Panc1 (cell line): Measurements from ENCODE around the gene LYSMD2. TPM values are rescaled to one million over a fixed set of nuclear protein-coding genes. Genes with fewer than 3 reads are reported as not detected.

Experiments used
- ATAC-seq: fragments of 200-7000 bp; cut with Tn5 transposase; 2 replicates; pipeline ENCODE4 v1.9.1; 2020; ENCODE audit warnings: mild to moderate bottlenecking, moderate library complexity
- BruUV-seq: library from RNA; stranded (reverse); fragments of 400-500 nt; replicated peaks from 2 replicates; lab custom pipeline; 2021; lab: Mats Ljungman, UMichigan
- CTCF ChIA-PET: fragments of 300-600 bp; sonication (Branson Sonifier 250); formaldehyde crosslinking; loops from one replicate; lab custom pipeline; 2022; ENCODE audit warnings: antibody characterized with exemption; lab: Charles Lee
- POLR2A ChIA-PET: fragments of 300-600 bp; sonication (Branson Sonifier 250); formaldehyde crosslinking; loops from one replicate; lab custom pipeline; 2022; ENCODE audit warnings: antibody characterized with exemption; lab: Charles Lee
- DNase-seq: peaks from one replicate; pipeline ENCODE4 v3.0.0-alpha.2; 2010; ENCODE audit warnings: low read depth, low spot score
- H3K27ac ChIP-seq: 2 replicates; pipeline ENCODE4 v1.5.1; 2011; ENCODE audit warnings: mild to moderate bottlenecking, low read length, inconsistent platforms
- H3K27me3 ChIP-seq: fragments of 200-500 bp; sonication (Bioruptor generic); 2 replicates; pipeline ENCODE4 v1.6.0; 2014; ENCODE audit warnings: low read length, inconsistent platforms; ENCODE audit not compliant: control insufficient read depth, insufficient read depth
- H3K36me3 ChIP-seq: fragments of 200-500 bp; sonication (Bioruptor generic); 2 replicates; pipeline ENCODE4 v1.5.1; 2014; ENCODE audit warnings: inconsistent platforms, mild to moderate bottlenecking, low read length, moderate library complexity; ENCODE audit not compliant: control insufficient read depth, insufficient read depth
- H3K4me1 ChIP-seq: 2 replicates; pipeline ENCODE4 v1.5.1; 2011; ENCODE audit warnings: inconsistent platforms, mild to moderate bottlenecking, low read length, moderate library complexity; ENCODE audit not compliant: control insufficient read depth, insufficient read depth
- H3K4me3 ChIP-seq, 2 experiments: 2 replicates each; pipeline ENCODE4 v1.5.1; 2011 to 2012; ENCODE audit warnings: low read depth in 2 of 2, low read length in 2 of 2, mild to moderate bottlenecking in 2 of 2, inconsistent platforms in 1 of 2, moderate library complexity in 1 of 2
- H3K9me3 ChIP-seq: fragments of 200-500 bp; sonication (Bioruptor generic); 2 replicates; pipeline ENCODE4 v1.5.1; 2014; ENCODE audit warnings: low read depth, mild to moderate bottlenecking, inconsistent platforms, low read length, moderate library complexity; ENCODE audit not compliant: control insufficient read depth, insufficient read depth
- POLR2AphosphoS5 ChIP-seq: IDR thresholded peaks from 2 replicates; pipeline ENCODE4 v1.6.1; 2012; ENCODE audit warnings: mild to moderate bottlenecking, low read depth, low read length, moderate library complexity
- SIN3A ChIP-seq: IDR thresholded peaks from 2 replicates; pipeline ENCODE4 v1.6.1; 2012; ENCODE audit warnings: low read depth, mild to moderate bottlenecking, low read length, moderate library complexity, borderline replicate concordance; ENCODE audit not compliant: insufficient read depth
- TCF7L2 ChIP-seq: IDR thresholded peaks from 2 replicates; pipeline ENCODE4 v1.6.1; 2011; ENCODE audit warnings: mild to moderate bottlenecking, low read depth, low read length, inconsistent platforms
- in situ Hi-C: cut with HindIII; loops from 2 replicates; pipeline ENCODE4 v1.10.0; 2016; ENCODE audit warnings: low sequenced_read_pairs, low pct_unique_long_range_greater_than_20kb
- intact Hi-C: fragments of 100-400 bp; cut with micrococcal nuclease; formaldehyde crosslinking; loops from one replicate; pipeline ENCODE4 v1.10.0; 2022; ENCODE audit not compliant: unreplicated experiment
- total RNA-seq: library from RNA; stranded (reverse); gene quantifications from one replicate; pipeline ENCODE4 v1.2.1, GENCODE V29; 2021; ENCODE audit not compliant: unreplicated experiment
- TF ChIP-seq, protein P1 (sequence below): fragments of 450-650 bp; IDR thresholded peaks from 2 replicates; pipeline ENCODE4 v1.5.1; 2017; ENCODE audit warnings: mild to moderate bottlenecking
- TF ChIP-seq, protein P2 (sequence below), 2 experiments: IDR thresholded peaks; 2 replicates each; pipeline ENCODE4 v1.6.1; 2011 to 2012; ENCODE audit warnings: low read depth in 2 of 2, control low read depth in 1 of 2, low read length in 1 of 2, mild to moderate bottlenecking in 1 of 2, moderate library complexity in 1 of 2; ENCODE audit not compliant: insufficient read depth in 1 of 2

Gene LYSMD2
- total RNA-seq, 1 experiment from 2014 or later, result 17.2 TPM

DNA sequence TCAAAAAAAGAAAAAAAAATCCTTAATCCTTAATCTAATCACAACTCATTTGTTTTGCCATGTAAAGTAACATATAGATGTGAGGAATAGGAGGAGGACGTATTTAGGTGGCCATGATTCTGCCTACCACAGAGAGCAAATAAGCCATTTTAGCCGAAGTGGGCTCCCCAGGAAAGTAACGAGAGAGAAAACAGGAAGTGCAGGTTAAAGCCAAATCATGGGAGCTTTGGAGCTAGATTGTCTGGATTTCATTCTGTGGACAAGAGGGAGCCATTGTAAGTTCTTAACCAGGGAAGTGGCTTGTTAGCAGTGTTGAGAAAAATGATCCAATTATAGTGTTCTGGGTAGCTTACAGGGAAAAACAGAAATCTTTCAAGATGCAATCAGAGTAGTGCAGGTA is 23.4 kb upstream of the LYSMD2 start:
- H3K27ac ChIP-seq, result no peak overlapping the region
- H3K36me3 ChIP-seq, result no peaks in the 10 kb centered on the region
- BruUV-seq, result no TSS peak
- in situ Hi-C loops, result no loop called here
- DNase-seq, result no peak
- no peaks in the 10 kb centered on the region for H3K9me3 ChIP-seq
- no peak overlapping the region for H3K4me3 ChIP-seq
- ChIA-PET CTCF (interaction anchor here (0.5 kb wide), 1 partner anchor 110 kb away, joined by 6 read pairs; no protein-coding TSS in a partner anchor), POLR2A (no interaction called here)
- intact Hi-C loops, result no loop called here
- H3K27me3 ChIP-seq, result peaks cover 6% of the 10 kb centered on the region; the same call in 1 of the 2 replicates
- no peak for ATAC-seq
- H3K4me1 ChIP-seq, result no peaks in the 10 kb centered on the region
- TF ChIP-seq SIN3A (no peak), TCF7L2 (no peak), POLR2AphosphoS5 (no peak)
- TF ChIP-seq, protein P1, sequence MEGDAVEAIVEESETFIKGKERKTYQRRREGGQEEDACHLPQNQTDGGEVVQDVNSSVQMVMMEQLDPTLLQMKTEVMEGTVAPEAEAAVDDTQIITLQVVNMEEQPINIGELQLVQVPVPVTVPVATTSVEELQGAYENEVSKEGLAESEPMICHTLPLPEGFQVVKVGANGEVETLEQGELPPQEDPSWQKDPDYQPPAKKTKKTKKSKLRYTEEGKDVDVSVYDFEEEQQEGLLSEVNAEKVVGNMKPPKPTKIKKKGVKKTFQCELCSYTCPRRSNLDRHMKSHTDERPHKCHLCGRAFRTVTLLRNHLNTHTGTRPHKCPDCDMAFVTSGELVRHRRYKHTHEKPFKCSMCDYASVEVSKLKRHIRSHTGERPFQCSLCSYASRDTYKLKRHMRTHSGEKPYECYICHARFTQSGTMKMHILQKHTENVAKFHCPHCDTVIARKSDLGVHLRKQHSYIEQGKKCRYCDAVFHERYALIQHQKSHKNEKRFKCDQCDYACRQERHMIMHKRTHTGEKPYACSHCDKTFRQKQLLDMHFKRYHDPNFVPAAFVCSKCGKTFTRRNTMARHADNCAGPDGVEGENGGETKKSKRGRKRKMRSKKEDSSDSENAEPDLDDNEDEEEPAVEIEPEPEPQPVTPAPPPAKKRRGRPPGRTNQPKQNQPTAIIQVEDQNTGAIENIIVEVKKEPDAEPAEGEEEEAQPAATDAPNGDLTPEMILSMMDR, result no peak
- TF ChIP-seq, protein P2, sequence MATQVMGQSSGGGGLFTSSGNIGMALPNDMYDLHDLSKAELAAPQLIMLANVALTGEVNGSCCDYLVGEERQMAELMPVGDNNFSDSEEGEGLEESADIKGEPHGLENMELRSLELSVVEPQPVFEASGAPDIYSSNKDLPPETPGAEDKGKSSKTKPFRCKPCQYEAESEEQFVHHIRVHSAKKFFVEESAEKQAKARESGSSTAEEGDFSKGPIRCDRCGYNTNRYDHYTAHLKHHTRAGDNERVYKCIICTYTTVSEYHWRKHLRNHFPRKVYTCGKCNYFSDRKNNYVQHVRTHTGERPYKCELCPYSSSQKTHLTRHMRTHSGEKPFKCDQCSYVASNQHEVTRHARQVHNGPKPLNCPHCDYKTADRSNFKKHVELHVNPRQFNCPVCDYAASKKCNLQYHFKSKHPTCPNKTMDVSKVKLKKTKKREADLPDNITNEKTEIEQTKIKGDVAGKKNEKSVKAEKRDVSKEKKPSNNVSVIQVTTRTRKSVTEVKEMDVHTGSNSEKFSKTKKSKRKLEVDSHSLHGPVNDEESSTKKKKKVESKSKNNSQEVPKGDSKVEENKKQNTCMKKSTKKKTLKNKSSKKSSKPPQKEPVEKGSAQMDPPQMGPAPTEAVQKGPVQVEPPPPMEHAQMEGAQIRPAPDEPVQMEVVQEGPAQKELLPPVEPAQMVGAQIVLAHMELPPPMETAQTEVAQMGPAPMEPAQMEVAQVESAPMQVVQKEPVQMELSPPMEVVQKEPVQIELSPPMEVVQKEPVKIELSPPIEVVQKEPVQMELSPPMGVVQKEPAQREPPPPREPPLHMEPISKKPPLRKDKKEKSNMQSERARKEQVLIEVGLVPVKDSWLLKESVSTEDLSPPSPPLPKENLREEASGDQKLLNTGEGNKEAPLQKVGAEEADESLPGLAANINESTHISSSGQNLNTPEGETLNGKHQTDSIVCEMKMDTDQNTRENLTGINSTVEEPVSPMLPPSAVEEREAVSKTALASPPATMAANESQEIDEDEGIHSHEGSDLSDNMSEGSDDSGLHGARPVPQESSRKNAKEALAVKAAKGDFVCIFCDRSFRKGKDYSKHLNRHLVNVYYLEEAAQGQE (IDR thresholded peaks at IDR 0.05; ENCODE audit: insufficient read depth in 1 of 2, low read depth in 2 of 2, low read length in 1 of 2), result no peak

DNA sequence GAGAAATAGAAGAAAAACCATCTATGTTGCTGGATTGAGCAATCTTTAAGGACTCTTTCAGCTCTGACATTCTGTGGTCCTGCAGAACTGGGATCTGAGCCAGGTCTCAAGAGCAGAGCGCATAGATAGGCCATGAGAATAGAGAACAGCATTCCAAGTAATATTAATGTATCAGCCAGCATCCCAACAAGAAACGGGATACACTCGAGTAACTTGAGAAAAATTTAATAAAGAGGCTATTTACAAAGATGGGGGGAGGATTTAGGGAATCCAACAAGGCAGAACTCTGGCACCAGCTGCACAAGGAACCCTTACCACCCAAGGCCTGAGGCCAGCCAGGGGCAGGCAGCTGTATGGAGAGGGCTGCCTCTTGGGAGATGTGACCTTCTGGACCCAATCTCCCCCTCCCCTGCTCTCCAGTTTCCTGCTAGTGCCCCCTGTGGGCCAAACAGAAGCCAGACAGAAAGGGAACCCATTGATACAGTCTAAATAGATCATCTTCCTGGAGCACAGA is 22.2 kb upstream of the LYSMD2 start:
- intact Hi-C loops (no loop called here), in situ Hi-C loops (no loop called here)
- POLR2A ChIA-PET, result no interaction called here
- no peaks in the 10 kb centered on the region for H3K4me1 ChIP-seq
- no peaks in the 10 kb centered on the region for H3K9me3 ChIP-seq
- no peak for DNase-seq
- no peak for ATAC-seq
- H3K27ac ChIP-seq, result no peak overlapping the region
- no TSS peak for BruUV-seq
- no peak overlapping the region for H3K4me3 ChIP-seq
- H3K27me3 ChIP-seq, result peaks cover 8% of the 10 kb centered on the region; the same call in 1 of the 2 replicates
- CTCF ChIA-PET, result no interaction called here
- H3K36me3 ChIP-seq, result no peaks in the 10 kb centered on the region
- TF ChIP-seq, protein P1, result peak; percentile 26; the same call in 1 of the 2 replicates
- TF ChIP-seq SIN3A, result no peak
